GM21447 (cell line): ENCODE data around the gene ZCCHC24.

ENCODE experiments used
- ATAC-seq: cut with Tn5 transposase; IDR thresholded peaks from one replicate; pipeline ENCODE4 v1.9.1; 2021; ENCODE audit not compliant: unreplicated experiment

Gene ZCCHC24

GRCh38 chr10:79374312-79375191, 70.9 kb downstream of the ZCCHC24 start:
- ATAC-seq: peak; percentile 67

DNA sequence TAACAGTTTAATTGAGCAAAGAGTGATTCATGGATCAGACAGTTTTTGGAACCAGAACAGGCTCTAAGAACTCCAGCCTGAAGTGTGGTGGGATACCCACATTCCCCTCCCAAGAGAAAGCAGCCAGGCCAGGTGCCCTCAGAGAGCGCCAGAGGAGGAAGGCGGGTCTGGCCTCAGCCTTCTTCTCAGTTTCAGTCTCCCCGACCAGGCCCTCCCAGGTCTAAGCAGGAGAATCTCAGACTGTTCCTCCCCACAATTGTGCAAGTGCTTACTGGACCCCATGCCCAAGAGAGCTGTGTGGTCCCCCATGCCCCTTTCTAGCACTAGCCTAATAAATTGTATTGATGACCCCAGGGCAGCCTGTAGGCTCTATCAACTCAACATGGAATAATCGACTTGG, 72.6 kb downstream of the ZCCHC24 start:
- no peak for ATAC-seq

GRCh38 chr10:79367426-79368189, 77.8 kb downstream of the ZCCHC24 start:
- ATAC-seq: no peak

DNA sequence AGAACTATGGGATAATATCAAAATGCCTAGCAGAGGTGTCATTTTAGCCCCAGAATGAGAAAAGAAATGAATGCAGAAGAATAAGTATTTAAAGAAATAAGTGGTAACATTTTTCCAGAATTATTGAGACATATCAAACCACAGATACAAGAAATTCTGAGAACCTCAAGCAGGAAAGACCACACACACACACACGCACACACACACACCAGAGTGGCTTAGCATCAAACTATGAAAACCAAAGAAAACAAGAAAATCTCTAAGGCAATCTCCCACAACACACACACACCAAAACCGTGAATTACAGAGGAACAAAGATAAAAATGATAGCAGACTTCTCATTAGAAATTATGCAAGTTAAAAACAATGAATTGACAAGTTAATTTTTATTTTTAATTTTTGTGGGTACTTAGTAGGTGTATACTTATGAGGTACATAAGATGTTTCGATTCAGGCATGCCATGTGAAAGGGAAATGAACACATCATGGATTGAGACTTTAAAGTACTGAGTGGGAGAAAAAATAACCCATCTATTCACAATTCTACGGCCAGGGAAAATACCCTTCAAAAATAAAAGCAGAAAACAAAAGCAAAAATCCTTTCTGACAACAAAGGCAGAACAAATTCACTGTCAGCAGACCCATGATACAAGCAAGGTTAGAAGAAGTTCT, 83.6 kb downstream of the ZCCHC24 start:
- no peak for ATAC-seq

DNA sequence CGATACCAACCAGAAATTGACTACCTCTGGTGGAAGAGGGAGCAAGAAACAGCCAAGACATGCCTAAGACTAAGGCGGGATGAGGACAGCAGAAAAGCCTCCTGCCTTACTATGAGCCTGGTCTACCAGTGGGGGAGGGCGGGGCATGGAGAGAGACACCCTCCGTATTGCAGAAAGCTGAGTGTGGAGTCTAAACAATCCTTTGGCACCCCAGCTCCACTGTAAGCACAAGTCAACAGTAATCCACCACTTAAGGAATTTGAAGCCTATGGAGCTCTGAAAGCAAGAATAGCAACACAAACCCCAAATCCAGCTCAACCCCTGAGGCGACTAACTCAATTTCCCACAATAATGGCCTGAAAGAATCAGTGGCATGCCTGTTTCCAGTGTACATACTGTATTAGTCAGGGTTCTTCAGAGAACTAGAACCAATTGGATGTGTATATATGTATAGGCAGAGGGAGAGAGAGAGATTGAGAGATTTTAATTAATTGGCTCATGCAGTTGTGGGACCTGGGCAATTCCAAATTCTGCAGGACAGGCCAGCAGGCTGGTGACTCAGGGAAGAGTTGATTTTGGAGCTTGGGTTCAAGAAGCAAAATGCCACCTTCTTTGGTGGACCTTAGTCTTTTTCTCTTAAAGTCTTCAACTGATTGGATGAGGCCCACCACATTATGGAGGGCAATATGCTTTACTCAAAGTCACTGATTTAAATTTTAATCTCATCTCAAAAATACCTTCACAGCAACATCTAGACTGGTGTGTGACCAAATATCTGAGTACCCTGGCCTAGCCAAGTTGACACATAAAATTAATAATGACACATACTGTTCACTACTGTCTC, 84.7 kb downstream of the ZCCHC24 start:
- ATAC-seq: no peak

DNA sequence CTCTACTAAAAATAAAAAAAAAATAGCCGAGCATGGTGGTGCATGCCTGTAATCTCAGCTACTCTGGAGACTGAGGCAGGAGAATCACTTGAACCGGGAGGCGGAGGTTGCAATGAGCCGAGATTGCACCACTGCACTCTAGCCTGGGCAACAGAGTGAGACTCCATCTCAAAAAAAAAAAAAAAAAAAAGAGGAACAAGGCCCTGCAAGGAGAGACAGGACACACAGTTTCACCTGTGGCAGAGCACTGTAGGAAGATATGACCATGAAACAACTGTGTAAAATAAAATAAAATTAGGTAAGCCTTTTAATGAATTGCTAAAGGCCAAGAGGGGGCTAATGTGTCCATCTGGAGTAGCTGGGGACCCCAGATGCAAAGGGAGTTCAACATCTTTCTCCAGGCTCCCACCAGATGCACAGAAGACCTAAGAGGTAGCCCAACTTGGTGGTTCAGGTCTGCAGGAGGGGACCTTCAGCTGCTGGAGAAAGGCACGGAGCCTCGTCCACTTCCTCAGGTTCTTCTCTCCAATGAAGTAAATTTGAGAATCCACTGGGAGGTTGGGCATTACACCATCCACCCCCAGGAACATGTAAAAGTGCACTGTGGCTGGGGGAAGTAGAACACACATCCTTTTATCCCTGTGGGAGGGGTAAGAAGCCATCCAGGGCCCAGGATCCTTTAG, 85.5 kb downstream of the ZCCHC24 start:
- no peak for ATAC-seq

DNA sequence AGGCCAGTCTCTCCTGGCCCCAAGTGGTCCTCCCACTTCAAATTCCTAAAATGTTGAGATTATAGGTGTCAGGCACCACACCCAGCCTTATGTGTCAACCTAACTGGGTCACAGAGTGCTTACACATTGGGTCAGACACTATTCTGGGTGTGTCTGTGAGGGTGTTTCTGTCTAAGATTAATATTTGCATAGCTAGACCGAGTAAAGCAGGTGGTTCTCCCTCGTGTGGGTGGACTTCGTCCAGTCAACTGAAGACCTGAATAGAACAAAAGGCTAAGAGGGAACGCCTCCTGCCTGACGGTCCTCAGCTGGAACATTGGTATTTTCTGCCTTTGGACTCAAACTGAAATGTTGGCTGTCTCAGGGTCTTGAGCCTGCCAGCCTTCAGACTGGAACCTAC, 86.6 kb downstream of the ZCCHC24 start:
- no peak for ATAC-seq

DNA sequence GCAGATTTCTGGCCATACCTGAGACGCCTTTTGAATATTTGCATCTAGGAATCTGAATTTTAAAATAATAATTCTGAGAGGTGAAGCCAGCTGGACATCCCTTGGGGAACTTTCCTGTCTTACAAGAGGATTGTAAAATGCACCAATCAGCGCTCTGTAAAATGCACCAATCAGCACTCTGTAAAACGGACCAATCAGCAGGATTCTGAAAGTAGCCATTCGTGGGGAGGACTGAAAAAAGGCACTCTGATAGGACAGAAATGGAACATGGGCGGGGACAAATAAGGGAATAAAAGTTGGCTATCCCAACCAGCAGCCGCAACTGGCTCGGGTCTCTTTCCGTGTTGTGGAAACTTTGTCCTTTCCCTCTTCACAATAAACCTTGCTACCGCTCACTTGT, 88.2 kb downstream of the ZCCHC24 start:
- ATAC-seq: no peak

DNA sequence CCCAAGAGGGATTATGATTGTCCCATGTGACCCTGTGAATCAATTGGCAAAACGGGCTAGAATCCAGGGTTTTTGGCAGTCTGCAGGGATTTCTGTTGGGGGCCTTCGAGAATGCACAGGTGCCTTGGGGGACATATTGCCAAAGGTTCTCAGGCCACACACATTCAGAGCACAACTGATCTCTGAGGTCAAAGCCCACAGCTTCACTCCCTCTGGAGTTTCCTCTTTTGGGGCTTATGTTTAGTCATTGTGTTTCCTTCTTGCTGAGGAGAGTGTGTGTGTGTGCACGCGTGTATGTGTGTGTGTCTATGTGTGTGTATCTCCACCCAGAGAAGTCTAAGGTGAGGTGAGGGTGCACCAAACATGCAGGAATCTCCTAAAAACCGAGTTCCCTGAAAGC, 89.3 kb downstream of the ZCCHC24 start:
- ATAC-seq: no peak

GRCh38 chr10:79355420-79356017, 89.9 kb downstream of the ZCCHC24 start:
- ATAC-seq: no peak

GRCh38 chr10:79354615-79355014, 90.8 kb downstream of the ZCCHC24 start:
- no peak for ATAC-seq

- no peak for ATAC-seq
These were observed 91.3 kb downstream of the ZCCHC24 start for GRCh38 chr10:79354141-79354540.

DNA sequence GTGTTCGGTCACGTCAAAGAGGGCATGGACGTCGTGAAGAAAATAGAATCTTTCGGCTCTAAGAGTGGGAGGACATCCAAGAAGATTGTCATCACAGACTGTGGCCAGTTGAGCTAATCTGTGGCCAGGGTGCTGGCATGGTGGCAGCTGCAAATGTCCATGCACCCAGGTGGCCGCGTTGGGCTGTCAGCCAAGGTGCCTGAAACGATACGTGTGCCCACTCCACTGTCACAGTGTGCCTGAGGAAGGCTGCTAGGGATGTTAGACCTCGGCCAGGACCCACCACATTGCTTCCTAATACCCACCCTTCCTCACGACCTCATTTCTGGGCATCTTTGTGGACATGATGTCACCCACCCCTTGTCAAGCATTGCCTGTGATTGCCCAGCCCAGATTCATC, 91.7 kb downstream of the ZCCHC24 start:
- no peak for ATAC-seq

DNA sequence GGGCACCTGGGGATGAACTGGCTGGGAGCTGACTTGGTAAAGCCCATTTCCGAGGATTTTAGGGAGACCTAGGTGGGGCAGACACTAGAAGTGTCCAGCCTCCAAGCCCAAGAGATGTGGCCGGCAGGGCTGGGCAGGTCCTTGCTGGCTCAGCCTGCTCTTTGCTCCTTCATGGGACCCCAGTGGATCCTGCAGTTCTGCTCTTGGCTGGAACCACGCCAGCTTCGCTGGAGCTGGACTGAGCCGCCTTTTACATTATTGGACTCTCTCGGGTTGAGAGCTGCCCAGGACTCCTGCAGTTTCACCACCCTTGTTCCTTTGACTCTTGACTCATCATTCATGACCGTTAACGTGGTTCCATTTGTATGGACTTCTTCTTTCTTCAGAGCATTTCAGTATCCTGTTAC, 92.4 kb downstream of the ZCCHC24 start:
- ATAC-seq: no peak

- ATAC-seq: no peak
These were observed 93.2 kb downstream of the ZCCHC24 start for GRCh38 chr10:79352035-79352877.

GRCh38 chr10:79351332-79351731, 94.1 kb downstream of the ZCCHC24 start:
- no peak for ATAC-seq

DNA sequence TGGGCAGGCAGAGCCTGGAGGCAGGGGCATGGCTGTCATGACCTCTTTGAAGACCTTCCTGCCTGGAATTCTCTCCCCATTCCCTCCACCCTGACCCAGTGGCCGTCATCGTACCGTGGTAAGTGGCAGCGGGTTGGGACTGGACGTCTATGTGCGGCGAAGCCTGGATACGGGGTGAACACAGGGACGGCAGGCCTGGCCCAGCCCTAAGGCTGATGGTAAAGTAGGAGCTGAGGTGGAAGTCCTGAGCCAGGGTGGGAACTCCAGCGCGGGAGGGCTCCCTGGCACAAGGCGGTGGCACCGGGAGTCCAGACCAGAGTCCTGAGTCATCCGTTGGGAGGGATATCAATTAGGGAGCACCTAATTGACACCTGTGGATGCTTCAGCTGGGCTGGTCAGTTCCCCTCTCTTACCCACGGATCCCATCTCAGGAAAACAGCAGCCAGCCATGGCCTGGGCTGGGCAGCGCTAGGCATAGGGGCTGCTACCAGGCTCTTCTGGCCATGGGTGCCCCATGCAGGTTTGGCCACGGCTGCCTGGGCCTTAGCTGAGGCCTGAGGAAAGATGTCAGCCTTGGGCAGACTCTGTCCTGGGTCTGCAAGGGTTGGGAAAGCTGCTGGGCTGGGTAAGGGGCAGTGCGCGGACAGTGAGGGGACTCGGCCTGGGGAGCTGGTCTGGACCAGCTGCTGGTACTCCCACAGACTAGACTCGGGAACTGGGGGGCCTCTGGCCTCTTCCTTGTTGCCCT, 94.8 kb downstream of the ZCCHC24 start:
- ATAC-seq: no peak

GRCh38 chr10:79349766-79350406, 95.5 kb downstream of the ZCCHC24 start:
- no peak for ATAC-seq
